ENCODE results near the gene PDCD2. TPM values are rescaled to one million over a fixed set of nuclear protein-coding genes. Genes with fewer than 3 reads are reported as not detected.

PDCD2 gene
- total and polyA plus RNA-seq, 9 of the 15 experiments (the other 6 are each of a cell fraction or from before 2014, with no cell fraction given), result 67.3 to 430 (median 318) TPM

GRCh38 chr6:170554013-170554795 lies 30.2 kb downstream of the PDCD2 start, which contains the start of gene TBP (continued):
- TF ChIP-seq HNRNPK (IDR thresholded peaks at IDR 0.05; ENCODE audit: low read depth, low read length, poor library complexity, severe bottlenecking) (no peak), TSHZ1 (CRISPR knock-in tag; IDR thresholded peaks at IDR 0.05) (no peak), XRCC5 (IDR thresholded peaks at IDR 0.05; ENCODE audit: low read depth, low read length) (peak; percentile 58), ZNF316 (IDR thresholded peaks at IDR 0.05) (peak; percentile 42), ZEB2 (IDR thresholded peaks at IDR 0.05) (0 out of 2 replicates have a peak, but pooled peaks have one; percentile 4), ZKSCAN1 (IDR thresholded peaks at IDR 0.05; ENCODE audit: low read depth, low read length) (0 out of 2 replicates have a peak, but pooled peaks have one; percentile 70), E2F6 (IDR thresholded peaks at IDR 0.05; ENCODE audit: borderline replicate concordance in 1 of 2, extremely low read depth in 1 of 2, insufficient read depth in 1 of 2, insufficient read length in 1 of 2, low read depth in 1 of 2, low read length in 1 of 2, poor library complexity in 1 of 2, severe bottlenecking in 1 of 2) (peak in 1 of 2 experiments; percentile 35), POLR2A (conservative IDR thresholded peaks at IDR 0.05) (peak; percentile 91), ZNF695 (CRISPR knock-in tag; IDR thresholded peaks at IDR 0.05) (no peak), EP300 (IDR thresholded peaks at IDR 0.05; ENCODE audit: low read length) (peak; percentile 63; the same call in 1 of the 2 replicates), NCOR1 (IDR thresholded peaks at IDR 0.05) (peak; percentile 50), ARID3A (IDR thresholded peaks at IDR 0.05; ENCODE audit: borderline replicate concordance, low read depth, low read length) (no peak), MYC (IDR thresholded peaks at IDR 0.05; ENCODE audit: low read depth, low read length) (peak; percentile 89), MYC (CRISPR knock-in tag; IDR thresholded peaks at IDR 0.05; ENCODE audit: borderline replicate concordance, low read depth) (0 out of 2 replicates have a peak, but pooled peaks have one; percentile 31), STAG1 (CRISPR knock-in tag; IDR thresholded peaks at IDR 0.05; ENCODE audit: borderline replicate concordance) (no peak), HNRNPH1 (optimal IDR thresholded peaks at IDR 0.05; ENCODE audit: low read depth, low read length) (no peak), NR2C2 (CRISPR knock-in tag; IDR thresholded peaks at IDR 0.05) (peak; percentile 96), NR2C2 (tag; IDR thresholded peaks at IDR 0.05) (peak; percentile 99), TCF15 (CRISPR knock-in tag; IDR thresholded peaks at IDR 0.05) (0 out of 2 replicates have a peak, but pooled peaks have one; percentile 27), ZC3H8 (IDR thresholded peaks at IDR 0.05) (no peak), GABPA (tag; conservative IDR thresholded peaks at IDR 0.05; ENCODE audit: low read depth) (peak; percentile 98), ZSCAN29 (IDR thresholded peaks at IDR 0.05) (no peak), HDAC2 (IDR thresholded peaks at IDR 0.05) (peak; percentile 58; the same call in 1 of the 2 replicates)

All from K562 (cell line).